GM21447 (cell line): ENCODE measurements around the gene ABCB10.
"Not testable (repeated sequence)": the region's sequence is repeated elsewhere in the genome, so short reads cannot be mapped to it uniquely, and the experiment has no call there.

Source experiments
- ATAC-seq: cut with Tn5 transposase; IDR thresholded peaks from one replicate; pipeline ENCODE4 v1.9.1; 2021; ENCODE audit not compliant: unreplicated experiment

Gene ABCB10

DNA sequence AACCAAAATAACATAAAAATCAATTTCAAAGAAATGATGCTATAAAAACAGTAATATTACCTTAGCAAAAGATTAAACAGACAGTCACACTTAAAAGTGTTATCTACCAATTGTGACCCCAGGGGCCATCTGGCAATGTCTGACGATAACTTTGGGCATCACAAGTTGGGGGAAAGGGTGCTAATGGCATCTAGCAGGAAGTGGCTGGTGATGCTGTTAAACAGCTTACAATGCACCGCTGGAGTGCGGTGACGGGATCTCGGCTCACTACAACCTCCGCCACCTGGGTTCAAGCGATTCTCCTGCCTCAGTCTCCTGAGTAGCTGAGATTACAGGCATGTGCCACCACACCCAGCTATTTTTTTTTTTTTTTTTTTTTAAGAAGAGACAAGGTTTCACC lies 78.0 kb downstream of the ABCB10 start:
- no peak for ATAC-seq

DNA sequence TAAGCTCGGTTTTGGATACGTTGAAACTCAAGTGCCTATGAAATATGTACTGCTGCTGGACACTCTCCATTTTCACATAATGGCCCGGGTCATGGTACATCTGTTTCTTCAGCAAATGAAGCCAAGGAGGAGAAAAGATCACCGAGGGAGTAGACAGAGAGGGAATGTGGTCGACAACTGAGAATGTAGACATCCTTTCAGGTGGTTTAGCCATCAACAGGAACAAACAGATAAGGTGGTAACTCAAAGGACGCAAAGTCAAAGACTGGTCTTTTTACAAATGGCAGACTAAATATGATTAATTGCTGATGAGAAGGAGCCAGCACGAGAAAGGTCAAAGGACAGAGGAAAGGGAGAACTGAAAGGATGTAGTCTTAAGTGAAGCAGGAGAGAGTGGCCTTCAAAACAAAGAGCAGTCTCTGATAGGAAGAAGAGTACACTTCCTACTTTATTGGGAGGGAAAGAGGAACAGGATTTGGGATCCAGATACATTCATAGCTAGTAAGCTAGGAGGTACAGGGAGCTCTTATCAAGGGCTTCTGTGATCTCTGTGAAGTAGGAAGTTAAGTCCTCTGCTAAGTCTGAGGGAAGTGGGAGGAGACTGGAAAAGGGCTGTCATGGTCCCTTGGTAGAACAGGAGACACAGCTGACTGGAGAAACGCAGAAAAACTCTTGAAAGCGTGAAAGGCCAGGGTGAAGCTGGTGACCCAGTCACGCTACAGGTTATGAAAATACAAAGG lies 78.7 kb downstream of the ABCB10 start:
- peak; percentile 84 for ATAC-seq

DNA sequence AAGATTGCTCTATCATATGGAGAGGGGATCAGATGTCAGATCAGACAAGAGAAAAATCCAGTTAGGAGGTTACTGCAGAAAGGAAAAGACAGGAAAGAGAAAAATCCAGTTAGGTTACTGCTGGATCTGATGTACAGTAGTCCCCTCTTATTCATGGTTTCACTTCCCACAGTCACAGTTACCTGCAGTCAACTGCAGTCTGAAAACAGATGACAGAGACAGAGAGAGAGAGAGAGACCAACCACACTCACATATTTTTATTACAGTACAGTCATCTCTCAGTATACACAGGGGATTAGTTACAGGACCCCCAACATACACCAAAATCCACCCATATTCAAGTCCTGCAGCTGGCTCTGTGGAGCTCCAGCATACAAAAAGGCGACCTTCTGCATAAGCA lies 79.7 kb downstream of the ABCB10 start:
- ATAC-seq, result peak; percentile 64

DNA sequence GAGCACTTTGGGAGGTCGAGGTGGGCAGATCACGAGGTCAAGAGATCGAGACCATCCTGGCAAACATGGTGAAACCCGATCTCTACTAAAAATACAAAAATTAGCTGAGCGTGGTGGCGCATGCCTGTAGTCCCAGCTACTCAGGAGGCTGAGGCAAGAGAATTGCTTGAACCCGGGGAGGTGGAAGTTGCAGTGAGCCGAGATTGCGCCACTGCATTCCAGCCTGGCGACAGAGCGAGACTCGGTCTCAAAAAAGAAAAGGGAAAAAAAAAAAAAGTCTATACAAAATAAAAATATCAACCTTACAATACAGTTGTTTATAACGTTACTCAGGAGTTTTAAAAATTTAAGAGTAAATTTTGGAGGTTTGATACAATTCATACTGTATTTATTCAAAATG lies 82.6 kb downstream of the ABCB10 start:
- not testable (repeated sequence) for ATAC-seq

DNA sequence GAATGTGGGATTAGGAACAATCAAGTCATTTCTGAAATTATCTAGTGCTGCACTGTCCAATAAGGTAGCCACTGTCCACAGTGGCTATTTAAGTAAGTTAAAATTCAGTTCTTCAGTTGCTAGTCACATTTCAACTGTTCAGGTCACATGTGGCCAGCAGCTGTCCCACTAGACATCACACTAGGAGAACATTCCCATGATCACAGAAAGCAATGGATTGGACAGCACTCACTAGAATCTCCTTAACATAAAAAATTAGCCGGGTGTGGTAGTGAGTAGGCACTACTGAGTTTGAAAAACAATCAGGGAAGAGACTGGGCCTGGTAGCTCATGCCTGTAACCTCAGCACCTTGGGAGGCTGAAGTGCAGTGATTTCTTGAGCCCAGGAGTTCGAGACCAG lies 84.0 kb downstream of the ABCB10 start:
- no peak for ATAC-seq

DNA sequence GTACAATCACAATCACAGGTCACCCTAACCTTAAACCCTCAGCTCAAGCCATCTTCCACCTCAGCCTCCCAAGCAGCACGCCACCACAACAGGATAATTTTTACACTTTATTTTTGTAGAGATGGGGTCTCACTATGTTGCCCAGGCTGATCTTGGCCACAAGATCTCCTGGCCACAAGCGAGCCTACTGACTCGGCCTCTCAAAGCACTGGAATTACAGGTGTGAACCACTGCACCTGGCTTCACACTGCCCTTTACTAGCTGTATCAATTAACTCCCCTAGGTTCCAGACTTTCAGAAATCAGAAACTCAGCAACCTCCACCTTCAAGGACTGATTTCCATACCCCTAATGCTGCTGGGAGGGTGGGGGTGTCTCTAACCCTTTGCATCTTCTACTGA lies 87.3 kb downstream of the ABCB10 start:
- ATAC-seq, result no peak

DNA sequence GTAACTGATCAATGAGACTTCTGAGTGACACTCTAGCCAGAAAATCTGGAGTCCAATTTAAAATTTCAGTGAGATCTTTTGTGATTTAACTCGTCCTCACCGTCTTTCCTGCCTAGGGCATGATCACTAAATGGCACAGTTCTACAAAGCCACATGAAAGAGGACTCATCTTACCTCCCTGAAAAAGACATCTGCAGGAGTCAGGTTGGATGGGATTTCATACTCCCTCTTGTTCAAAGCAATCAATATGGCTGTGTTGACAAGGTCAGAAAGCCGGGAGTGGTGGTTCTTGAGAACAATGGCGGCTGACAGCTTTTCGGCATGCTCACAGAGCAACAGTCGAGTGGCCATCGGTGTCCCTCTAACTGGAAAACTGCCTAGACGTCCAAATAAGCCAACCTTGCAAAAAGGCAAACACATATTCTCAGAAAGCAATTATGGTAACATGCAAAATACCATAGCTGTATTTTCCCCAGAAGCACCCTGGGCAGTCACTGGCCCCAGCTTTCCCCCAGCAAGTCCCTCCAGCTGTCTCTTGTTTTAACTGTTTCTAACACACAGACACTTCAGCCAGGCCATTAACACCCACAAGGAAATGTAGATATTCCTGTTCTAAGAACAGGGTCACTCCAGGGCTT lies 88.0 kb downstream of the ABCB10 start:
- ATAC-seq, result no peak

DNA sequence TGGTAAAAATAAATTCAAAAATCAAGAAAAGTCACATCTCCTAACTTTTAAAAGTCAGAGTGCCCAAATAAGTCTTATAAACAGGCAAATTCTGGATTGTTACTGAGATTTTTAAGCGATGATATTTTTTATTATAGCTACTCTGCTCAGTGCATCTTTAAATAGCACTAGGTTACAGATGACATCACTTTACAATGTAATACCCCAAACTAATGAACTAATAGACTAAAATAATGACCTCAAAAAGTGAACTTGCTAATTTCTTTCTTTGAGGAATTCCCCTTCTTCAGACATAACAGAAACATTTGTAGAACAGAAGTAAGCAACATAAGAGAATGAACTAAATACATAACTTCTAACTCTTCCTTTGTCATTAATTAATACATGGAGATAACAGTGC lies 91.6 kb downstream of the ABCB10 start:
- ATAC-seq, result no peak
